ENCODE data around the gene SAMD14.

SAMD14 gene

DNA sequence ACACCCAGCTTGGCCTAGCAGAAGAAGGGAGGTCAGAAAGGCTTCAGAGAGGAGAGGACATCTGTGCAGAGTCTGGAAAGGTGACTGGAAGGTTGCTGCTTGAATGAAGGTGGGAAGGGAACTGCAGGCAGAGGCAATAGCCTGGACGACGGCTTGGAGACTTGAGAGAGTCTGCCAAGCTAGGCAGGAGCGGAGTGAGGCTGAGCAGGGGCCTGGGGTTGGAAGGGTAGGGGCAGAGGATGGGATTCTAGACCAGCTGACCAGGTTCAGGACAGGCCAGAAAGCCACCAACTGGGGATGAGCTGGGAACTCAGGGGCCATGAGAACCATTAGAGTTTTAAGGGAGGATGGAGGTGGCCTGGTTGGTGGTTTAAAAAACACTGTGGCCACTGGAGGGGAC is 35.5 kb upstream of the SAMD14 start:
- in situ Hi-C loops (cut with MboI; ENCODE audit: low sequenced_read_pairs): no loop called here

DNA sequence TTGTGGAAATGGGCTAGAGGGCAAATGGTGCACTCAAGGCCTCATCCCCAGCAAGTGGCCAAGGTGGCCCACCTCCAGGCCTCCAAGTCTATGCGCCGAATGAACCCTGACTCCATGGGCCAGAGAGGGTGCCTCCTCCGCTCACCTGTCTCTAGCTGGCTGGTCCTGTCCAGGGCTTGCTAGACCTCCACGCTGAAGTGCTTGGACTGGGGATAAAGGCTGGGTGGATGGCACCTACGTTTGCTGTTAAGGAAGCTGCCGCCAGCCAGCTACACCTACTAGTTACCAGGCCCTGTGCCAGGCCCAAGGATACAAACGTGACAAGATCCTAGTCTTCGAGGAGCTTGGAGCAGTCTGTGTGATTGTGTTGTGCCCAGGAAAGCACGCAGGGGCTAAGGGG is 35.1 kb upstream of the SAMD14 start:
- in situ Hi-C loops (cut with MboI; ENCODE audit: low sequenced_read_pairs): no loop called here

DNA sequence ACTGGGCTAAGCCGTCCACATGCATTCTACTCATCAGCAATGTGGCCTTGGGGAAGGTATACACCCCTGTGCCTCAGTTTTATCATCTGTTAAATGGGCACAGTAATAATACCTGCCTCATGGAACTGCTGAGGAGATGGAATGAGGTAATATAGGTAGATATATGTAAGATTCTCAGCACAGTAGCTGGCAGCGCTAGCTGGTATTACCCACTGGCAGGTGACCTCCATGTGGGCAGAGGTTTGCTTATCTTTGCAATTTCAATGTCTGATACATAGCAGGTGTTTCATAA is 34.7 kb upstream of the SAMD14 start:
- in situ Hi-C loops (cut with MboI; ENCODE audit: low sequenced_read_pairs): no loop called here

DNA sequence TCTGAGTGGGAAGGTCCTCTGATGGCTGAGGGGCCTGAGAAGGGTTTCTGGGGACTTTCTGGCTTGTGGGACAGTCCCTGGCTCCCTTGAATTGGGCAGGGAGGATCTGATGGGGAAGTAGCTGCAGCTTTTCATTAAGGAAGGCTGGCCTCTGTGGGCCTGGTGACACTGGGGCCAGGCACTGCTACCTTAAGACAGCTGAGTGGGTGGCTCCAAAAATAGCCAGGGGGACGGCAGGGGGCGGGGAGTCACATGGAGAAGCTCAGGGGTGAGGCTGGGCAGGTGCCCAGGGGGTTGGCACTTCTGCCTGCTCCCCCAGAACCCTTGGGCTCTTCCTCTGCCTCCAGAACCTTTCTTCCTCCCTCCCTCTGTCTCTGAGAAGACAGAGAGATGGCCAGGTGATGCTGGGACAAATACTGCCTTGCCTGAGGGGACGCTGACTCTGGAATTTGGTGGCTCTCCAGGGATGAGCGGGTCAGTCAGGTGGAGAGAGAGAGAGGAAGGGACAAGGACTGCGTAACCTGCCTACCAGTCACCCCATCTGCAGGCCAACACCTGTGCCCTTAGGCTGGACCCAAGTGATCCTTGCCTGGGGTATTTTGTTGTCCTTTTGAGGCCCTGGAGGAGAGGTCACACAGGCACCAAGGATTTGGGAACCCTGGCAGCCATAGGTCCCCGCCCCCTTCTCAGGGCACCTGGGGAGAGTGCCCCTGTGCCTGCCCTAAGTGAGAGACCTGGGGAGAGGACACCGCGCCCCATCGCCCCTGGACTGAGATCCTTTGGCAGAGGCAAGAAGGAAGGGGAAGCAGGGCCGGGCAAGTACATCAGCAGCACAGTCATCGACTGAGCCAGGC is 34.1 kb upstream of the SAMD14 start:
- in situ Hi-C loops (cut with MboI; ENCODE audit: low sequenced_read_pairs): no loop called here

DNA sequence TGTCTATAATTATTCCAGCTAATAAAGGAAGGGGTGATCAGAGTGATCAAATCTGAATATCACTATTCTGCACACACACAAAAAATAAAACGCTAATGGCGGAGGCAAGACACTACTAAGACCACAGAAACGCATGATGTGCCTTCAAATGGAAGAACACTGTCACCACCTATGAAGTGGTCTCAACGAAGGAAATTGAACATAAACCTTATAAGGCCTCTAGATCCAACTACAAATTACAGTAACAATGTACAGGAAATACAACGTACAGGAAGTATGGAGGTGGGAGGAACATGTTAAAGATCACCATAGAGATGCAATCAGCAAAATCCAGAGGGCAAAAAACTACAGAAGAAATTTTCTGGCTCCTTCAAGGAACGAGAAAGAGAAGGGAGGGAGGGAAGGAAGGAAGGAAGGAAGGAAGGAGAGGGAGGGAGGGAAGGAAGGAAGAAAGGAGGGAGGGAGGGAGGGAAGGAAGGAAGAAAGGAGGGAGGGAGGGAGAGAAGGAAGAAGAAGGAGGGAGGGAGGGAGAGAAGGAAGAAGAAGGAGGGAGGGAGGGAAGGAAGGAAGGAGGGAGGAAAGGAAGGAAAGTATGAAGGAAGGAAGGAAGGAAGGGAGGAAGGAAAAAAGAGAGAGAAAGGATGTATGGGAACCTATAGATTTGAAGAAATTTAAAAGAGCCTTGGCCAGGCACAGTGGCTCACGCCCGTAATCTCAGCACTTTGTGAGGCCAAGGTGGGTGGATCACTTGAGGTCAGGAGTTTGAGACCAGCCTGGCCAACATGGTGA is 32.7 kb upstream of the SAMD14 start:
- in situ Hi-C loops (cut with MboI; ENCODE audit: low sequenced_read_pairs): no loop called here

DNA sequence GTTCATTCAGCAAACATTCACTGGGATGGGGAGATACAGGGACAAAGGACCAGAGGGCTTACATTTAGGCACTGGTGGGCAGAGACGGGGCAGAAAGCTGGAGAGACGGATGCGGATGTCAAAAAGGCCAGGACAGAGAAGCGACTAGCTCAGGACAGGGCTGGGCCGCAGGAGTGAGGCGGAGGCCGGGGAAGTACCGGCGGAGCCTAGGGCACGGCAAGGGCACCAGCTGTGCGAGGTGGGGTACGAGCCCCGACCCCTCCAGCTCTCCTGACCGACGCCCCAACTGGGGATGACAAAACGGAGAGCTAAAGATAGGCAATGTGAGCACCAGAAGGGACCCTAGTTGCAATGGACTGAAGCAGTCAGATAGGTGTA is 31.9 kb upstream of the SAMD14 start:
- in situ Hi-C loops (cut with MboI; ENCODE audit: low sequenced_read_pairs): no loop called here

DNA sequence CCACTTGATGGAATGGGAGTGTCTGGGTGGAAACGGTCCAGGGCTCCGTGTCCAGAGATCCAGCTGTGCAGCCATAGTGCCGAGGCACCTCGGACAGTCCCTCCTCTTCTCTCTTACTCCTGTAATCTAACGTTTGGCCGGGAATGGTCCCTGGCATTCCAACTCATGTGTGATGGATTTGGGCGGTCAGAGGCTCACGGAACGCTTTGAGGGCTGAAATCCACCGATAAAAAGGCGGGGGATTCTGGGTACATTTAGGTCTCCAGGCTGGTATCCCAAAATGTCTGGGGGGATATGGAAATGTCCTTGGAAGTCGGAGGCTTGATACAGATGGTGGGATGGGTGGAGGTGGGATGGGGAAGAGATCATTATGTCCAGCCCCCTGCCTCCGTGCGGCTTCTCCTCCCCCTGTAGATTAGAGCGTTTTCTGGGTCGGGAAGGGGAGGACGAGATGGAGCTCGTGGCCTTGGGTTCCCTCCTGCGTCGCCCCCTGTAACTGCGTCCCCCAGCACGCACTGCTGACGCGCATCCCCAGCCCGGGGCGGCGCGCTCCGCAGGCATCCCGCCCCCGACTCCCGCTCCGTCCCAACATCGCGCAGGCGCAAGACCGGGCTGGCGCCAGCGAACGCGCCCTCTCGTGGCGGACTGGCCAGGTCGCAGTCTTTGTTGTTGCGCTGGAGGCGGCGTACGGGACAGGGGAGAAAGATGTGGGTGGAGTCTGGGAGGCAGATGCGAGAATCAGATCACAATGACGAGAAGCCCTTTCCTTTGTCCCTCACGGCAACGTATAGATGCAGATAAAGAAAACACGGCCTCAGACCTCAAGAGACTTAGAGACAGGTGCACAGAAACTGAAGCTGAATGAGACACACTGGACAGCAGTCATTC is 31.3 kb upstream of the SAMD14 start:
- in situ Hi-C loops (cut with MboI; ENCODE audit: low sequenced_read_pairs): no loop called here

DNA sequence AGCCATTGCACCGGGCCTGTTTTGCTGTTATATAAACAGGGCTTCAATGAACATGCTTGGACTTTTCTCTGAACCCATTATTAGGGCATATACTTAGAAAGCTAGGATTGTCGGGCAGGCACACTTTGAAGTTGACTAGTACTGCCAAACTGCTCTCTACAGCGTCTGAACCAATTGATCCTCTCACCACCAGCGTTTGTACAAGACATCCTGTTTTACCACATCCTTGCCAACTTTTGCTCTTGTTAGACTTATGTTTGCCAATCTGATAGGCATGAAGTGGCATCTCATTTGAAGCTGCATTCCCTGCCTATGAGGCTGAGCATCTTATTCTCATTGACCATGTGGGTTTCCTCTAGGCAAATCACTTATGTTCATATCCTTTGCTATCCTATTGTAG is 27.9 kb upstream of the SAMD14 start:
- in situ Hi-C loops (cut with MboI; ENCODE audit: low sequenced_read_pairs): no loop called here

DNA sequence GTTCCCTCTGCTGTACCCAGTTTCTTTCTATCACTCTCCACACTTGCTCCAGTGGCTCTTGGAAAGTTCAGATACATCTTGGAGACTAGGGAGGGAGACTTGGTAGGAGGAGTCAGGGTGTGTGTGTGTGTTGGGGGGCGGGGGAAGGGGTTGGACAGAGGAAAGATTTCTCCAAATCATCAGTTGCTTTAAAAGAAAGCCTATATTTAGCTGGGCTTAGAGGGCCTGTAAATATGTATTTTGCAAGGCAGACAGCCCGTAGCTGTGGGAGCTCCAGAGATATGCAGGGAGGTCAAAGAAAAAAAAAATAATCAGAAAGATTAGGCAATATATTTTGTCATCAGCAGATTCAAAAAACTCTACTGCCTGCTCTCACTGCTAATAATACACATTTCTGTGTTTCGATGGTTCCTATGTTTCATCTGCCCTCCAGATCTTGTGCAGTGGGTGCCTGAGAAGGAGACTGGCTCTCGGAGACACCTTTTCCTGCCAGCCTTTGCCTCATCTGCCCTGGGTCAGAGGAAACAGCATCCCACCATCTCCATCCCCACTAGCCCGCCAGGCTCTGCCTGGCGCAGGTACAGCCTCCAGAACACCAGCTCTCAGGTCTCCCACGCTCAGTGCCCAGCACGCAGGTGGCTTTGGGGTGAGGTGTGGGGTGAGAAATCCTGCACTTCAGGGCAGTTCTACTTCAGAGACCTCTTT is 25.3 kb upstream of the SAMD14 start:
- in situ Hi-C loops (cut with MboI; ENCODE audit: low sequenced_read_pairs): no loop called here

DNA sequence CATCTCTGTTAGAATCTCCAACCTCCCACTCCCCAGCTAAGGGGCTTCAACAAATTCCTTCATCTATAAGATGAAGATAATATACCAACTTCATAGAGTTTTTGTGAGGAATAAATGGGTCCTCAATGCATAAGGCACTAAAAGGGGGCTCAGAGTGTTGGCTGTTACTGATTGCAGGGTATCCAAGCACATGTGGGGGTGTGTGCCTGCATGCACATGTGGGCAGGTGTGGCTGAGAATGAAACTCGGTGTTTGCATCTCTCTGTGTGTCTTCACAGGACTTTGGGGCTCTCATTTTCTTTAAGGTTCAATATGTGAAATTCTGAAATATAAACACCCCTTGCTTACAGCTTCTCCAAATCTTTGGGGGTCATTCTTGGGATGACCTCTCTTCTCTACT is 24.6 kb upstream of the SAMD14 start:
- in situ Hi-C loops (cut with MboI; ENCODE audit: low sequenced_read_pairs): no loop called here

DNA sequence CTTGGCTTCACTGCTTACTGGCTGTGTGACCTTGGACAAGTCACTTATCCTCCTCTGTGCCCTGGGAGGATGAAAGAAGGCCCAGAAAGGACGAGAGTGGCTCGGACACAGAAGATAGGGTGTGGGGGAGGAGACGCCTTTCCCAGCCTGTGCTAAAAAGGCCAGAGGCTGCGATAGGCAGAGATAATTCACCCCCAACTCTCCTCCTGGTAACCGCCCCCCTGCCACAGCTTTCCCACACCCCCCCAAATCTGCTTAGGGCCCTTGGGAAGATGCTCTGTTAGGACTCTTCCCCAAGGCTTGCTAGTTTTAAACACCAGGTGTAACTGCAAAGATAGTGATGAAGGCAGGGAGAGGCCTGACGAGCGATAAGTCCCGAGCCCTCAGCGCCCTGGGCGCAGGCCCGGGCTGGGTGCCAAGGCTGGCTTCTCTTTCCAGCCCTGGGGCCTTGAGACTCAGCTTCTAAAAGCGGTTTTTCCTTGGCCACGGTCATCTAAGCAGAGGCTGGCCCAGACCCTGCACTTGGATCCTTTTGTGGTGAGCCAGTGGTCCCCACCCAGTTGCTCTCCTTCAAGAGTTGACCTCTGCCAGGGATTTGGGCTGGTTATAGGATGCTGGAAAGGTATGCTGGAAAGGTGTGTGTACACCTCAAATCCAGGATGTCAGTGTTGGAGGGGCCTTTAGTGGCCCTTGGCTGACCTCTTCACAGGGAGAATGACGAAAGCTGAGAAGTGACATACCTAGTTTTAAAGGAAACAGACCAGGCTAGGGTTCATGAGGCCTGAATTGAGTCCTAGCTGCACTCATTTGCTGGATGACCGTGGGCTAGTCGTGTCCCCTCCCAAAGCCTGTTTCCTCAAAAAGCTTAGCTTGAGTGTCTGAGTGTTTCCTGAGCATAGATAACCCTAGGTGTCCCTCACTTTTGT is 24.0 kb upstream of the SAMD14 start:
- in situ Hi-C loops (cut with MboI; ENCODE audit: low sequenced_read_pairs): no loop called here

DNA sequence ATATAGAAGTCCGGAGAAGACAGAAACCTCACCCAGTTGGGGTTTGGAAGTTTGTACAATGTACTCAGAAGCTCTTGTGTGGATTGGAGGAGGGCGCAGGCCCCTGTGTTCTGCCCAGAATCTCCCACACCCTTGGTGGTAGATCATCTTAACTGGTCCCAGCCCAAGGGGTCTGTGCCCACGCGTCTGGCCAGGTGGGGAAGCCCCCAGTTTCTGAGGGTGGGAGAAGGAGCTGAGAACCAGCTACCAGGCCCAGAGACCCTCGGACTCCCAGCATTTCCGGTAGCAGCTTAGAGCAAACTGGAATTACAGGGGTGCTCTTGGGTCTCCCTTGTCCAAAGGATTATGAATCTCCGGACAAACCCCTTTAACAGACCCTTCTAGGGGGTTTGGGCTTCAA is 22.8 kb upstream of the SAMD14 start:
- in situ Hi-C loops (cut with MboI; ENCODE audit: low sequenced_read_pairs): no loop called here

DNA sequence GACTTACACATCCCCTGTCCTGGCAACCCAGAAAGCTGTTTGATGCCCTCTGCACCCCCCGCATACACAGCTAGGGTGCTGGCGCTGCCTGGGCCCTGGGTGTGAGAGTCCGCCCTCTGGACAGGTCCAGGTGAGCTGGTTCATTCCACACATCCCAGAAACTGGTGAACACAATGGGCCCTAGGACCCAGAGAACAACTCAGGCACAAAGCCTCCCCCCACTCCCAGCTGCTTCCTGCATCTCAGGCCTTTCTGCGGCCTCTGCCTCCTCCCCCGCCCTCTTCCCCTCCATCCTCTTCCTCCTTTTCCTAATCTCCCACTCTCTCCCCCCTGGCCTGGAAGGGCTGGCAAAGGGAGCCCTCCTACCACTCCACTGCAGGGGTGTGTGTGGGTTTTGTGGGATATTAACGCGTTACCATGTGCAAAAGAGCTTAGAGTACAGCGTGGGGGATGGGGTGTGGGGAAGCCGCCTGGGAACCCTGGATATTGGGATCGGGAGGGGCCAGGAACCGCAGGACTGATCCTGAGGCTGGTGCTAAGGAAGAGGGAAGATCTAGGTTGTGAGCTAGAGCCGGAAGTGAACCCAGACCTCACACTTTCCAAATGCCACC is 22.1 kb upstream of the SAMD14 start:
- in situ Hi-C loops (cut with MboI; ENCODE audit: low sequenced_read_pairs): no loop called here

DNA sequence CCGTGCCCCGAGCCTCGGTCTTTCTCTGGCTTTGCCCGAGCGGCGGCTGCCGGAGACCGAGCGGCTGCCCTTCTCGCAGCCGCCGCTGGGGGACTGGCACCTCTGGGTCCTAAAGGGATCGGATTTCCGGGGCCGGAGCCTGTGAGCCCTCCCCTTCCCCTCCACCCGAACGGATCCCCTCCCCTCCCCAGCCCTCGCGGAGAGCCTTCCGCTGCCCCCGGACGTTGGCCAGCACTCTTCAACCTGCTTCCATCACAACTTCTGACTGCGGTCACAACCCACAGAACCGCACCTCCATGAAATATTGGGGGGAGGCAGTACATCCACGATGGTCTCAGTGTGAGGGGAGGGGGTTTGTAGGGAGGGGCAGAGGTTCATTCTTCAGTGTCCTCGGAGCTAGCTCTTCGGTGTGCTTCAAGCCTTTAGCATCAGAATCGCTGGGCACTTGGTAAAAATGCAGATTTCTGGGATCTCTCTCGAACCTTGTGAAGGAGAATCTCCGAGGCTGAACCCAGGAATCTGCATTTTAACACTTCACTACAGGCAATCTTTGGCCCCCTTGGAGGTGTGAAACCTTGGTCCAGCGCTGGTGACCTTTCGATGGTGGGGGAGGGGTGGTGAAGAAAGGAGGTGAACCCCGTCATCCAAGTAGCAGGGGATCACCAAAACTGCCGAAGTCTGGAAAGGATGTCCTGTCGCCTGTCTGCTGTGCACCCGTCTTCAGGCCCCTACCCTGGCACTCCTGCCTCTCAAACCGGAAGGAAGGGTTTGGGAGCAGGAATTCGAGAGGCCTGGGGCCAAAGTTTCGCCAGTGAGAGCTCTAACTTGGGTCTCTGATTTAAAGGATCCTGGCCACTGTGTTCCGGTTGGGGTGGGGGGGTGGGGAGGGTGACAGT is 21.3 kb upstream of the SAMD14 start:
- in situ Hi-C loops (cut with MboI; ENCODE audit: low sequenced_read_pairs): no loop called here

DNA sequence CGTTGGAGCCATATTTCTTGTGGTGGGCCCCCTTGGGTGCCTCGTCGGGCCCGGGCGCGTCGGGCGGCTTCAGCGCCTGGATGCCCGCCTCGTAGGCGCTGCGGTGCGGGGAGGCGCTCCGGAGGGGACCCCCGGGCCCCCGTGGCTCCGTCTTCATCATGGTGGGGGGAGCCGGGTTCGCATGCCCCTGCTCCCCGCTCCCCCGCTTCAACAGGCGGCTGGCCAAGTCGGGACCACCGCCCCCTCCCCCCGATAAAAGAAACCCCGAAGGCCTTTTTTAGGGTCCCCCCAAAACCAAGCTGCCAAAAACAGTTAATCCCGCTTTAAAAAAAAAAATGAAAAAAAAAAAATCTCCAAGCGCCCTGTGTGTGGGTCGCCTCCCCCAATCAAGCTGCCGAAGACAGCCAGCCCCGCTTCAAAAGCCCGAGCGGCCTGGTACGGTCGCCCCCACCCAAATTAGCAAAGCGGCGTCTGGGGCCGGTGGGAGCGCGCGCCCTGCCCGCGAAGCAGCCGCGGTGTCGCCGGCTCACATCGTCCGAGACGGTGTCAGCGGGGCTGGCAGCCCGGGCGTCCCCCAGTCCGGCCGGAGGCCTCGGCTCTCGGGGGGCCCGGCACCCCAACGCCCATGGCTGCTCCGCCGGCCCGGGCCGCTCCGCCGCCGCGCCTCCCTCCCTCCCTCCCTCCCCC is 20.5 kb upstream of the SAMD14 start, which contains the start of gene PPP1R9B:
Gene PPP1R9B (minus strand): TSS at position 324 of the 687 bp plus-strand sequence. CDS start 164 bp downstream, at position 160.
- in situ Hi-C loops (cut with MboI; ENCODE audit: low sequenced_read_pairs): no loop called here

DNA sequence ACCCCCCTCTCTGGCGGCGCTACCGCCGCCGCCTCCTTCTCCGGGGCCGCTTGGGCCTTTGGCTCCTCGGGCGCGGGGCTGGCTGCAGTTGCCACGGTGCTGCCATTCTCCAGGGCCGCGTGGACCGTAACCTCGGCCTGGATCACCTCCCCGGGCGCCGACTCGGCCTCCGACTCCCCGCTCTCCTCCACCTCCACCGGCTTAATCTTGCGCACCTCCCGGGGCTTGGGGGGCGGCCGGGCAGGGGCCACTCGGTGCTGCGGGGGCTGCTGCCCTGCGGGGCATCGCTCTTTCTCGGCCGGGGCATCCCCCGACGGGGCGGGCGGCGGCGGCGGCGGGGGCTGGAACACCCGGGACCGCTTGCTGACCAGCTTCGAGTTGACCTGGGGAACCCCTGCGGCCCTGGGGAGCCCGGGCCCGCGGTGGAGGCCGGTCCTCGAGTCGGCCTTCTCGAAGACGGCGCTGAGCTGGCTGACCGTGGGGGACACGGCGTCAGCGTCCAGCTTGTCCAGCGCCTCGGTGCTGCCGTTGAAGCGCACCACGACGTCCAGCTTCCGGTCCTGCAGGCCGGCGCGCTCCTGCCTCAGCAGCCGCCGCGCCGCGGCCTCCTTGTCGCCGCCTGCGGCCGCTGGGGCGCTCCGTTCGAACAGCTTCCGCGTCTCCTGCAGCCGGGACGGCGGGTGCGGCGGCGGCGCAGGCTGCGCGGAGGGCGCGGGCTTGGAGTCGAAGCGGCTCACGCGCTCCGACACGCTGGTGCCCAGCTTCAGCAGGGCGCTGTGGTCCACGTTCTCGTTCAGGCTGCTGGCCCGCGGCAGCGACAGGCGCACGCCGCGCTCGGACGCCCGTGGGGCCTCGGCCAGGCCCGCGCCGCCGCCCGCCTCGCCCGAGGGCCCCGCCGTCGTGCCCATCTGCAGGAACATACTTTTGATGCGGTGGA is 19.7 kb upstream of the SAMD14 start:
- in situ Hi-C loops (cut with MboI; ENCODE audit: low sequenced_read_pairs): no loop called here

DNA sequence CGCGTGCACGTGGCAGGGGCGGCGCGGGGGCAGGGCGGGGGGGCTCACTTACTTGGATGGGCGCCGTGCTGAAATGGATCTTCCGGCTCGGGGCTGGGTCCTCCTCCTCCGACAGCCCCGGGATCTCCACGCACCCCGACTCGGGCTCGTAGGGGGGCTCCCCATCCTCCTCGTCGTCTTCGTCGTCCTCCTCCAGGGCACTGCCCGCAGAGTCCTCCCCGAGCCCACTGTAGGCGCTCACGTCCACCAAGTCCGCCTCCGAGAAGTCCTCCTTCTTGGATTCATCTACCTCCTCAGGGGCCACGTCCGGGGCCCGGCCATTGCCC is 19.1 kb upstream of the SAMD14 start:
- in situ Hi-C loops (cut with MboI; ENCODE audit: low sequenced_read_pairs): no loop called here

Measured in hTERT RPE-1 (cell line).